HG02678 (cell line): ENCODE data around the gene FZD4.
"Not testable (repeated sequence)": the region's sequence is repeated elsewhere in the genome, so short reads cannot be mapped to it uniquely, and the experiment has no call there.

Experiments used
- ATAC-seq: cut with Tn5 transposase; IDR thresholded peaks from one replicate; pipeline ENCODE4 v1.9.1; 2021; ENCODE audit warnings: mild to moderate bottlenecking, moderate library complexity; ENCODE audit not compliant: unreplicated experiment

FZD4 gene

GRCh38 chr11:86916330-86916729, 38.9 kb downstream of the FZD4 start:
- ATAC-seq = no peak

GRCh38 chr11:86915850-86916249, 39.3 kb downstream of the FZD4 start:
- ATAC-seq = not testable (repeated sequence)

GRCh38 chr11:86914865-86915519, 40.2 kb downstream of the FZD4 start:
- no peak for ATAC-seq

DNA sequence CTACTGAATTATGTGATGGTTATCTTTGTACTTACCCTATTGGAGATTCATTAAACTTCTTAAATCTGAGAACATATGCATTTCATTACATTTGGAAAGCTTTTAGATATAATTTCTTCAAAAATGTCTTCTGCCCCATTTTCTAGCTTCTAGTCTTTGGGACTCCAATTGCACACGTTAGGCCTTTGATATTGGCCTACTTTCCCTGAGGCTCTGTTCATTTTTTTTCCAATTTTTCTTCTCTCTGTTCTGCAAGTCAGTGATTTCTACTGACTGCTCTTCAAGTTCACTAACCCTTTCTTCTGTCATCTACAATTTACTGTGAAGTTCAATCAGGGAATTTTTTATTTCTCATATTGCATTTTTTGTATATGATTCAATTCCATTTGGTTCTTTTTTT, 43.0 kb downstream of the FZD4 start:
- ATAC-seq = no peak

DNA sequence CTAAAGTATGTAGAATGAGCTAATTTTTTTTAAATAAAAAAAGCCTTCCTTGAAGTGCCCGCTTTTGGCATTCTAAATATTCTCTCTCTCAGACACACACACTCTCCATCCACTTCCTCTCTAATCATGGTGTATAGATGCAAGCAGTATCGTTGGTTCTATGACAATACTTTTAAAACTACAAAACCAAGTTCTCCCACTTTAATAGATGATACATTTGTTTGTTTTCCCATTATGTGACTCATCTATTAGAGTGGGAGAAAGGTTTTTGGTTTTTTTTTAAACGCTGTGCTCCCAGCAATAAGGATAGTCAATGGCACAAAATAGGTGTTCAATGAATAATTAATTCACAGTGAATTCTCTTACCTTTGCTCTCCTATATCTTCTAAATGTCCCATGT, 44.6 kb downstream of the FZD4 start:
- no peak for ATAC-seq

DNA sequence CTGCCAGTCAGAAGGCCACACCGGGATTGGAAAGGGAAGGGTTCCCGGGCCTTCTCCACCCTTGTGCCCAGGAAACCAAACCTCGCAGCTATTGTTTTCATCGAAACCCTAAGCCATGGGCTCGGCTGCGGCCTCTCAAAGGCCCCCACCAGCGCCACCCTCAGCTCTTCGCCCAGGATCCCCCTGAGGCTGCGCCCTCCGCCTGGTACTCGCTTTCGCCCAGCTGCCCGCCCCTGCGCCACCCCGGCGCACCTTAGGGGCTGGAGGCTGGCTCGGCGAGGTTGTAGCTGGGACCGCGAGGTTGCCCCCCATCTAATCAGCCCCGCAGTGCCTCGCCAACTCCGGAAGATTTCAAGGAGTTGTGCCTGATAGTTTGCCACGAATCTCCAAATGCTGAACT, 49.0 kb downstream of the FZD4 start:
- ATAC-seq = no peak

DNA sequence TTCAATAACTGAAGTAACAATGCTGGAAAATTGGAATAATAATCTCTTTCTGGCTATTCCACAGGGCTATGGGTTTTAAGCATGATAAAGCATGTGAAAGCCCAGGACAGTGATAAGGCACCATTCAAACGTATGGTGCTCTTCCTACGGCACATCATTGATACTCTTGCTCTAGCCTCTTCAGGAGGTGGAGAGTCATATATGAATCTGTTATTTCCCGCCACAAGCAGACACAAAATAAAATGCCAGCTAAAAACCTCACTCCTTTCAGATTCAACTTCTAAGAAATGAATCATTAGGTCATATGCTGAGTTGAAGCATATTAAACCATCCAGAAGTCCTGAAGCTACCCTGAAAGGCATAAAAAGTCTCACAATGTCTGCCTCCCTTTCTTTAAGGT, 49.9 kb downstream of the FZD4 start:
- ATAC-seq = no peak

- no peak for ATAC-seq
Measured at GRCh38 chr11:86904001-86904400, 51.2 kb downstream of the FZD4 start.

GRCh38 chr11:86902345-86902744, 52.9 kb downstream of the FZD4 start:
- no peak for ATAC-seq

DNA sequence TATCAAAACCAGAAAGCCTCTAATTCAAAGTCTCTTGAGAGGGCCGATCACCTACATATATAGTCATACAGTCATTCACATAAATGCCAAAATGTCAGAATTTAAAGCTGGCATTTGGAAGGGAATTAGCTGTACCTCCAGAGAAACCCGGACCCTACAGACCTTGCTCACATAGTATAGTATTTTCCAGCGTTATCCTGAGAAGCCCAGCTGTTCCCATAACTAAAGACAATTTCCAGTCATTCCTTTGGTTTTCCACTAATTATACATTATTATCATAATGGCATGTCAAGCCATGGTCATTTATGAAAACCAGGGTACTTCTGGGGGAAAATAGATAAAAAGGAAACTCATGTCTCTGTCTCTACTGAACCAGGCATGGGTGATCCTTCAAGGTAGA, 53.6 kb downstream of the FZD4 start:
- no peak for ATAC-seq

DNA sequence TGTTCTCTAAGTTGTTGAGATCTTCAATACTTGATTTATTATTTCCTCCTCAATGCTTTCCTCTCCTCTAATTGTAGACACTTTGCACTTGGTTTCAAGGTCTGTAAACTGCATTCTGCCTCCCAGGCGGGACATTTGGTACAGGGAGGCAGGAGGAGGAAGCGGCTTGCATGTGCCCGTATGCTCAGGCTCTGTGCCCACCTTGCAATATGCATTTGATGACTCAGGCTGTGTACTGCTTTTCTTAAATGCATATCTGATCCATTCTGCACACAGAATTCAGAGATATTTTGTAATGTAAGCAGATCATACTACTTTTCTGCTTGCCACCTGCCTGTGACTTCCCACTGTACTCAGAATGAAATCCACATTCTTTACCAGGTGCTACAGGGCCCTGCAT, 55.0 kb downstream of the FZD4 start:
- no peak for ATAC-seq

DNA sequence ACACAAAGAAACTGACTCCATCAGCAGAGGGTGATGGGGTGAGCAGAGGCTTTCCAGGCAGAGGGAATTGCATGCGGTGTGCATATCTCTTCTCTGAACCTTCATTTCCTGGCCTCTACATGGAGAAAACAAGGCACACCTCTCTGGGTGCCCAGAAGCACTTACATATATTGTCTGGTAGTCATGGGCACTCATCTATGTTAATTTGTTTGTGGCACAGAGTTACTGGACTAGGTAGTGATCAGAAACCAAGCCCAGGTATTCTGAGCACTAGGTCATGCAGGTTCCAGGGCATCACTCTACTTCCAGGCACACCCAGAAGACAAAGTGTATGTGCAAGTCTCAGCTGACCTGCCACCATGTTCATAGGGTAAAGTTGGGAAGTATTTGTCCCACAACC, 56.5 kb downstream of the FZD4 start:
- no peak for ATAC-seq

DNA sequence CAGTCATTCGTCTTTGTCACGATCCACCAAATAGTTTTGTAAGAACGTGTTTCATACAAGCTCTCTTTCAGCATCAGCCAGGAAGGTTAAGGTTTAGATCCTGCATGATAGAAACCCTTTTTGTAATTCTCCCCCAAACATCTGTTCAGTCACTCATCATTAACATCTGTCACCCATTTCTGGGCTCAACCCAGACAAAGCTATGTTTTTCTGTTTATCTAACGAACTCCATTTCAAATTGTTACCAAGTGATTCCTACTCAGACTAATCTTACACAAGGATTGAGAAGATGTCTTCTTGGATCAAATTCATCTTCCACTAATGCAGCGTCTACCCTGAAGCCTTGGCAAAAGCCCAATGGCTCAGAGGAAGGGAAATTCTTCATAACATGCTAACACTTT, 58.8 kb downstream of the FZD4 start:
- ATAC-seq = no peak
